GM18519 (cell line): ENCODE measurements around the gene NBPF12.
"Not testable (repeated sequence)": the region's sequence is repeated elsewhere in the genome, so short reads cannot be mapped to it uniquely, and the experiment has no call there.

Experiments
- ATAC-seq: cut with Tn5 transposase; IDR thresholded peaks from one replicate; pipeline ENCODE4 v1.9.1; 2021; ENCODE audit warnings: mild to moderate bottlenecking, moderate library complexity; ENCODE audit not compliant: unreplicated experiment, low FRiP score

NBPF12 gene, protein sequence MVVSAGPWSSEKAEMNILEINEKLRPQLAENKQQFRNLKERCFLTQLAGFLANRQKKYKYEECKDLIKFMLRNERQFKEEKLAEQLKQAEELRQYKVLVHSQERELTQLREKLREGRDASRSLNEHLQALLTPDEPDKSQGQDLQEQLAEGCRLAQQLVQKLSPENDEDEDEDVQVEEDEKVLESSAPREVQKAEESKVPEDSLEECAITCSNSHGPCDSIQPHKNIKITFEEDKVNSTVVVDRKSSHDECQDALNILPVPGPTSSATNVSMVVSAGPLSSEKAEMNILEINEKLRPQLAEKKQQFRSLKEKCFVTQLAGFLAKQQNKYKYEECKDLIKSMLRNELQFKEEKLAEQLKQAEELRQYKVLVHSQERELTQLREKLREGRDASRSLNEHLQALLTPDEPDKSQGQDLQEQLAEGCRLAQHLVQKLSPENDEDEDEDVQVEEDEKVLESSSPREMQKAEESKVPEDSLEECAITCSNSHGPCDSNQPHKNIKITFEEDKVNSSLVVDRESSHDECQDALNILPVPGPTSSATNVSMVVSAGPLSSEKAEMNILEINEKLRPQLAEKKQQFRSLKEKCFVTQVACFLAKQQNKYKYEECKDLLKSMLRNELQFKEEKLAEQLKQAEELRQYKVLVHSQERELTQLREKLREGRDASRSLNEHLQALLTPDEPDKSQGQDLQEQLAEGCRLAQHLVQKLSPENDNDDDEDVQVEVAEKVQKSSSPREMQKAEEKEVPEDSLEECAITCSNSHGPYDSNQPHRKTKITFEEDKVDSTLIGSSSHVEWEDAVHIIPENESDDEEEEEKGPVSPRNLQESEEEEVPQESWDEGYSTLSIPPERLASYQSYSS (N-terminal part only)

DNA sequence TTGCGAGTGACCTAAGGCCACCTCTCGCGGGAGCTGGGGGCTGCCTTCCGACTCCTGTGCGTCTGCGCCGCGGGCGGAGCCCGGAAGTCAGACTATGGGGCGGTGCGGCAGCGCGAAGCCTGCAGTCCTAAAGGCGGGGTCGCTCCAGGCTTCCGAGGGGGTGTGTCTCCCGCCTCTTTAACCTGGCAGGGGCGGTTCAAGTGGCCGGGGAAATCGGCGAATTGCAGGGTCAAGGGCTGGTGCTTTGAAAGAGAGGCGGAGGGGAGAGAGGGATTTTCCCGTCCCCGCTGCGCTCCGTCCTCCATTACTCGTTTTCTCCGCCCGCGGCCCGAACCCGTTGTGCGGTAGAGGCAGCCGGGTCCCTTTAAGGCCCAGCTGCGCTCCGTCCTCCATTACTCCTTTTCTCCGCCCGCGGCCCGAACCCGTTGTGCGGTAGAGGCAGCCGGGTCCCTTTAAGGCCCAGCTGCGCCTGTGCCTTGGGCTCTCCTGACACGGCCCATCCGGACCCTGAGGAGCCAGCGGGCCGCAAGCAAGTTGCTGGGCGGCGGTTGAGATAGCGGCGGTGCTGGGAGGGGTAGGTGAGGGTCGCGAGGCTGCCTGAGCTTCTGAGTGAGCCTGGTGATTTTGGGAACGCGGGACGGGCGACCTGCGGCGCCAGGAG lies at the start of gene NBPF12:
Gene NBPF12, plus strand, starts transcription at position 83 of the 661 bp plus-strand sequence. CDS start 21,820 bp downstream, outside the sequence.
- ATAC-seq, result peak; percentile 69

GRCh38 chr1:146891355-146891754 lies 46.8 kb upstream of the NBPF12 start:
- ATAC-seq, result not testable (repeated sequence)

GRCh38 chr1:146892331-146892730 lies 45.8 kb upstream of the NBPF12 start:
- ATAC-seq, result not testable (repeated sequence)

DNA sequence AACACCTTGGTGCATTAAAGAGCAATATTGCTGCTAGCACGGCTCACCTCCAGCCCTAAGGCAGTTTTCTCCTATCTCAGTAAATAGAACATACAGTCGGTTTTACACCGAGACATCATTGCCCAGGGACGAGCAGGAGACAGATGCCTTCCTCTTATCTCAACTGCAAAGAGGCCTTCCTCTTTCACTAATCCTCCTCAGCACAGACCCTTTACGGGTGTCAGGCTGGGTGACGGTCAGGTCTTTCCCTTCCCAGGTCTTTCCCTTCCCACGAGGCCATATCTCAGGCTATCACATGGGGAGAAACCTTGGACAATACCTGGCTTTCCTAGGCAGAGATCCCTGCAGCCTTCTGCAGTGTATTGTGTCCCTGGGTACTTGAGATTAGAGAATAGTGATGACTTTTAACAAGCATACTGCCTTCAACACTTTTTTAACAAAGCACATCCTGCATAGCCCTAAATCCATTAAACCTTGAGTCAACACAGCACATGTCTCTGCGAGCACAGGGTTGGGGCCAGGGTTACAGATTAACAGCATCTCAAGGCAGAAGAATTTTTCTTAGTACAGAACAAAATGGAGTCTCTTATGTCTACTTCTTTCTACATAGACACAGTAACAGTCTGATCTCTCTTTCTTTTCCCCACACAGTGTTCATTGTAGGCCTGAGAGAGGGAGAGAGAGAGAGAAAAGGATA lies 30.4 kb upstream of the NBPF12 start:
- ATAC-seq, result not testable (repeated sequence)

DNA sequence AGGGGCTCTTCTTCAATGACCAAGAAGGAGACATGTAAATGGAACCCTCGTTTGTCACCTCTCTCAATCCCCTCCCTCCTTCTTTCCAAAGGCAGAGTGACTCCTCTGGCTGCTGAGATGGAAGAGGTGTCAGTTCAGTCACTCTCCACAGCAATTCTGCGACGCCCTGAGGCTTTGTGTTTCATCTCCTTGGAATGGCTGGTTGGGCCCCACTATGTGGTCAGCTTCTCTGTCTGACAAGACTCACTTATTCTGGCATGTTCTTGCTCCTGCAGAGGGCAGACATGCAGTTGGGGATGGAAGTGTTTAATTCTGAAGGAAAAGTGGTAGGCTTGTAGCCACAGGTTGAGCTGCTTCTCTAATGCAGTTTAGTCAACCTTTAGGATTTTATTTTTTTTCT lies 25.1 kb upstream of the NBPF12 start:
- not testable (repeated sequence) for ATAC-seq

DNA sequence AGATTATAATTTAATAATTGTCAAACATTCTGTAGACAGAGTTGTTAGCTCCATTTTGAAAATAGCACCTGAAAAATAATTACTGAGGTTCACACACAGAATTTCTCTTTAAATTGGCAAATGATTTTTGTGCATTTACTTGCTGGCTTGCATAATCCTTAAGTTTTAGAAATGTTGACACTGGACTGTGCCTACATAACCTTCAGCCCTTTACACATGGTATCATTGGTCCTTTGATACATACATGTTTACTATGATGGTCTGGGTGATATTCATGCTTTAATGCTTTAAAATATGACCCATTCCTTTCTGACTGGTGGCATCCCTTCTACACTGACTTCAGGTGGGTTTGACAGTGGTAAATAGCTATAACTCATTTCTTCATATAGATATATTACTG lies 17.3 kb upstream of the NBPF12 start:
- ATAC-seq, result not testable (repeated sequence)

- not testable (repeated sequence) for ATAC-seq
Measured at GRCh38 chr1:146922614-146923013, 15.5 kb upstream of the NBPF12 start.

GRCh38 chr1:146924106-146924505 lies 14.0 kb upstream of the NBPF12 start:
- ATAC-seq, result not testable (repeated sequence)

- not testable (repeated sequence) for ATAC-seq
Measured at GRCh38 chr1:146926413-146926812, 11.7 kb upstream of the NBPF12 start.

DNA sequence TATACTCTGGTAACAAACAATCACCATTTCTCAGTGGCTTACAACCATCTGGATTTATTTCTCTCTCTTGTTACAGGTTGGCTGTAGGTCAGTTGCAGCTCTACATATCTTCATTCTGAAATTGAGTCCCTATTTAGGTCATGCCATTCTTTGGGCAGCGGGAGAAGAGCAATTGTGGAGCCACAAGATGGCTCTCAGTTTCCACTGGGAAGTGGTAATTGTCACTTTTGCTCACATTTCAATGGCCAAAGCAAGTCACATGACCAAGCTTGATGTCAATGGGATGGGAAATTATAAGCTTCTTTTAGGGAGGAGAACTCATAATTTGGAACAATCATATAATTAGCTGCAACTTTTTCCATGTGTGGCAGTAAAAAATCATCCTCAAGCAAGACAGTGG lies 7.9 kb upstream of the NBPF12 start:
- ATAC-seq, result not testable (repeated sequence)

DNA sequence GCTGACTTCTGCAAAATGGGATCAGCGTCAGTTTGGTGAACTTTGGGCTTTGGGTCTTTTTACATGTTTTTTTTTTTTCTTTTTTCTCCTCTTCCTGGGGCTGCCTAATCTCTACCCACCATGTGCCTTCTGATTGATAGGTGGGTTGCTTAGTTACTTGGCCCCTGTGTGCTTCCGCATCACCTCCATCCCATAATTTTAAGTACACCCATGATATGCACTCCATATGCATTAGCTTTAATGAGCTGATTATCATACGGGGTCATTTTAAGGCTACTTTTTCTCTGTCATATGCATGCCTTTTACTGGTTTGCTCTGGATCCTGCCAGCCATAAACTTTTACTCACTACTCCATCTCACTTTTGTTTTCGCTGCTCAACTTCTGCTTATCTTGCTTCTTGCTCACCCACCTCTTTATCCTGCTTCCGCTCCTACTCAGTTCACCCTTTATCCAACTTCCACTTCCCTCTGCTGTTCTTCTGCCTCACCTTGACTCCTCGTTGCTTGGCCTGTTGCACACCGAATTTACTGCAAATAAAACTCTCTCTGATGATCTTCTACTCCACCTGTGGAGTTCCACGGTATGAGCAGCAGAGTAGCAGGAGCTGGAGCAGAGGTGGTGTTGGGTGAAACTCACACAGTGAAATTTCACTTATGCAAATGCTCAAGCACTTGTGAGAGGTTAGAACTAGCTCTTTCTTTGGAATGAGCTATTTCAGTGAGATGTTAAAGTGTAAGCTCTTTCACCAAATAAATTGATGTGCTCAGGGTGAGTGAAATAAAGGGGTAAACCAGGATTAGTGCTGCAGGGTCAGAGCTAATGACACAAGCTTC lies 3.5 kb upstream of the NBPF12 start:
- peak; percentile 30 for ATAC-seq

GRCh38 chr1:146937462-146937861 lies 662 bp upstream of the NBPF12 start:
- ATAC-seq, result not testable (repeated sequence)

DNA sequence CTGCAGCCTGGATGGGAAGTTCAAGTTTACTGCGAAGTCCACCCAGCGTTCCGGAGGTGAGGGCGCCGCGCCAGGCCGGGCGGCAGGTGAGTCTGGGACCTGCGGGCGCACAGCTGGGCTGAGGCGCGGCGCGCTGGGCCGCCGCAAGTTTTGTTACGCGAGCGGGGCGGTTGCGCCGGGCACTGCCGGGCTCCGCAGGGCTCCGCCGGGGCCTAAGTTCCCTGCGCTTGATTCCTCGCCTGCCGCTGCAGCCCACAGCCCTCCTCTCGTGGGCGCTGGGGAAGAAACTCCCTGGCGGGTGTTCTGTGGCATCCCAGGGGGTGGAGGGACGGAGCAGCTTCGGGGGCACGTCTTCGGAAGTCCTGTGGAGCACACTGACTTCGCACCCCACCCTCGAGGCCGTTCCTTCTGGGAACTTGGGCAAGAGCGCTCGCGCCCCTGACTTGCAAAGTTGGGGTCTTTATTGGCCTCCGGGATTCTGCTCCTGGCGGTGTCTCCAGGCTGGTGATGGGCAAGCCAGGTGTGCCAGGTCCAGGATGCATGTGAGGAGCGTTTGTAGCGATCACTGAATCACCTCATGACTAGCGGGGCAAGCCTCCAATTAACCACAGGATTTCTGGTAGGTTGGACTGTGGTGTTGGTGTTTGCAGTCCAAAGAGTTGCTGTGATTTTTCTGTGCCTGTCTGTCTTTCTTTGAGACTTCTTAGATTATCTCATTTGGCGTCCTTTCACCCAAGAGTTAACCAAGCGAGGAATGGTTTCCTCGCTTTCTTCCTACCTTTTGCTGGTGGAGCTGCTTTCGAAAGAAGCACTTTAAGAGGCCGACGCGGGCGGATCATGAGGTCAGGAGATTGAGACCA lies 1.0 kb downstream of the NBPF12 start:
- ATAC-seq, result not testable (repeated sequence)

DNA sequence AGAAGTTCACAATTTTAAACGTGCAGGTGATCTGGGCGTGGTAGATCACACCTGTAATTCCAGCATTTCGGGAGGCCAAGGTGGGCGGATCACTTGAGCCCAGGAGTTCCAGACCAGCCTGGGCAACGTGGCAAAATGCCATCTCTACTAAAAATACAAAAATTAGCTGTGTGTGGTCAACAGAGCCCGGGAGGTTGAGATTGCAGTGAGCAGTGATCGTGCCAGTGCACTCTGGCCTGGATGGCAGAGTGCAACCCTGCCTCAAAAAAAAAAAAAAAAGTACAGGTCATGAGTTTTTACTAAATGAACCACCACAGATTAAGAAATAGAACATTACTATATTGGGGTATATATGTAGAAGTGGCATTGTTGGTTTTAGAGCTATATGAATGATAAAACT lies 2.2 kb downstream of the NBPF12 start:
- not testable (repeated sequence) for ATAC-seq

DNA sequence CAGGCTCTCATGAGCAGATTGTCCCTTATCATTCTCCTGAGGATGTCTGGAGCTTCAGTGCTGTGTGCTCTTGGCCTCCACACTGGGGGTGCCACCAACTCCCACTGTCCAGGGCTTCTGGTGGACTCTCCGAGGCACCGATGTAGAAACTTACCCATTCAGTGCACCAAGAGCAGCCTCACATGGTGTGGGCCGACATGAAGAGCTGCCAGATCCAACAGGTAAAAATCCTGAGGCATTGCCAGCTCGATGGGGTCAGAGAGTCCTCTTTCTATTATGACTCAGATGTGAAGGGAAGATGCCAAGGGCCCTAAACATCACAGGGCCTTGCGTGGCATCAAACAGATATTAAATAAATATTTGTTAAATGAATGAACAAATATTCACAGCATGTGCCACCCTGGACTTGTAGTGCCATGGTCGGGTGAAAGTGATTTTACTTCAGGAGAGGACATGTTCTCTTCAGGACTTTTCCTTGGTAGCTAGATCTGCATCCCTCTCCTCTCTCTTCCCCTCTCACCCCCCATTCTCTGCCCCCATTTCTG lies 5.3 kb downstream of the NBPF12 start:
- not testable (repeated sequence) for ATAC-seq

- ATAC-seq, result not testable (repeated sequence)
Measured at GRCh38 chr1:146948127-146948526, 10.0 kb downstream of the NBPF12 start.

GRCh38 chr1:146964340-146964739 lies 26.2 kb downstream of the NBPF12 start:
- not testable (repeated sequence) for ATAC-seq

DNA sequence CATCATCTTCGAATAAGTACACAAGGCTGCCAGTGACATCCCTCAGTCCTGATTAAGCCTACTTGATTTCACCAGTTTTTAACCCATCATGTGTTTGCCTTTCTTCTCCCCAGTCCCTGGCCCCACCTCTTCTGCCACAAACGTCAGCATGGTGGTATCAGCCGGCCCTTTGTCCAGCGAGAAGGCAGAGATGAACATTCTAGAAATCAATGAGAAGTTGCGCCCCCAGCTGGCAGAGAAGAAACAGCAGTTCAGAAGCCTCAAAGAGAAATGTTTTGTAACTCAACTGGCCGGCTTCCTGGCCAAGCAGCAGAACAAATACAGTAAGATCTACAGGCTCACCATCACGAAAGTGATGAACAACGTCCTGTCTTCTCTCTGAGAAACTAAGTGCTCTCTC lies 28.2 kb downstream of the NBPF12 start:
- ATAC-seq, result not testable (repeated sequence)
